K562 (cell line): ENCODE measurements around the gene DPY30. TPM values are rescaled to one million over a fixed set of nuclear protein-coding genes. Genes with fewer than 3 reads are reported as not detected.

Experiments used
- ARID2 ChIP-seq: fragments of 450-650 bp; IDR thresholded peaks from 2 replicates; pipeline ENCODE4 v1.6.1; 2017; ENCODE audit warnings: antibody characterized with exemption, mild to moderate bottlenecking
- ARID3A ChIP-seq: IDR thresholded peaks from 2 replicates; pipeline ENCODE4 v1.6.1; 2012; ENCODE audit warnings: low read depth, low read length, improper control_type of control experiment, borderline replicate concordance
- CAMTA2 ChIP-seq: fragments of 250-450 bp; sonication (Bioruptor Pico); conservative IDR thresholded peaks from 2 replicates; pipeline ENCODE4 v1.5.1; 2022
- PPARD ChIP-seq: fragments of 250-450 bp; sonication (Bioruptor Pico); IDR thresholded peaks from 2 replicates; pipeline ENCODE4 v1.8.0; 2022; ENCODE audit warnings: inconsistent platforms, mild to moderate bottlenecking, moderate library complexity
- PTTG1 ChIP-seq: fragments of 450-650 bp; IDR thresholded peaks from 2 replicates; pipeline ENCODE4 v1.6.1; 2016; ENCODE audit warnings: low read depth, mild to moderate bottlenecking, missing genetic modification characterization, missing compliant biosample characterization
- SIN3A ChIP-seq, 2 experiments: fragments of 150-350 bp in 1 of 2; IDR thresholded peaks; 2 replicates each; pipeline ENCODE4 v1.6.1; 2011 to 2016; ENCODE audit warnings: borderline replicate concordance in 2 of 2, low read depth in 2 of 2, low read length in 2 of 2, mild to moderate bottlenecking in 2 of 2, moderate library complexity in 2 of 2; ENCODE audit not compliant: control insufficient read depth in 1 of 2
- STAG1 ChIP-seq: sonication (generic); formaldehyde crosslinking; IDR thresholded peaks from 2 replicates; pipeline ENCODE4 v1.5.0; 2020; ENCODE audit warnings: missing genetic modification reagents, borderline replicate concordance
- SUPT5H ChIP-seq: fragments of 450-650 bp; IDR thresholded peaks from 2 replicates; pipeline ENCODE4 v1.6.1; 2016
- ZKSCAN8 ChIP-seq: fragments of 200-800 bp; sonication (Bioruptor generic); IDR thresholded peaks from 2 replicates; pipeline ENCODE4 v1.6.1; 2016; ENCODE audit warnings: missing genetic modification characterization, missing compliant biosample characterization
- ZNF197 ChIP-seq: fragments of 200-800 bp; sonication (Bioruptor generic); IDR thresholded peaks from 2 replicates; pipeline ENCODE4 v1.6.1; 2016; ENCODE audit warnings: low read depth, missing genetic modification characterization, missing compliant biosample characterization
- ZNF449 ChIP-seq: fragments of 250-450 bp; sonication (Bioruptor Pico); IDR thresholded peaks from 2 replicates; pipeline ENCODE4 v1.8.0; 2022; ENCODE audit warnings: moderate library complexity, mild to moderate bottlenecking, inconsistent platforms
- ZNF592 ChIP-seq: fragments of 450-650 bp; IDR thresholded peaks from 2 replicates; pipeline ENCODE4 v1.6.1; 2017; ENCODE audit warnings: antibody characterized with exemption, mild to moderate bottlenecking
- ZNF644 ChIP-seq: fragments of 200-800 bp; sonication (Bioruptor generic); IDR thresholded peaks from 2 replicates; pipeline ENCODE4 v1.6.1; 2016; ENCODE audit warnings: low read depth, missing genetic modification characterization, missing compliant biosample characterization
- ZSCAN29 ChIP-seq: fragments of 450-650 bp; IDR thresholded peaks from 2 replicates; pipeline ENCODE4 v1.6.1; 2017
- polyA plus RNA-seq, 8 experiments: library from polyadenylated mRNA; depleted of rRNA in 4 of 8; stranded (reverse) in 5 of 8; unstranded in 3 of 8; fragments of >200 nt; fragmentation: Nextera tagmentation in 2 of 8; fragmentation: Illumina TruSeq in 1 of 8; extraction: Ambion mirVana in 2 of 8; extraction: Trizol in 1 of 8; gene quantifications; 2 replicates each; pipeline versions ENCODE4 v1.2.1 to v1.2.3, GENCODE V29; 2011 to 2014; ENCODE audit warnings: inconsistent platforms in 1 of 8, missing spikeins in 1 of 8
- total RNA-seq, 7 experiments: library from RNA; depleted of rRNA in 6 of 7; stranded (reverse); fragments of >200 nt in 6 of 7; fragmentation: Illumina TruSeq in 2 of 7; extraction: Trizol in 2 of 7; gene quantifications; 2 replicates each; pipeline versions ENCODE4 v1.2.1 to v1.2.3, GENCODE V29; 2011 to 2021; ENCODE audit warnings: low replicate concordance in 1 of 7
- TF ChIP-seq, protein P1 (sequence below): sonication (generic); formaldehyde crosslinking; IDR thresholded peaks from 2 replicates; pipeline ENCODE4 v1.8.0; 2022; ENCODE audit warnings: mild to moderate bottlenecking, missing genetic modification reagents
- TF ChIP-seq, protein P2 (sequence below), 2 experiments: fragments of 200-800 bp in 1 of 2; sonication (Bioruptor generic) in 1 of 2; sonication (generic) in 1 of 2; formaldehyde crosslinking in 1 of 2; IDR thresholded peaks in 1 of 2; conservative IDR thresholded peaks in 1 of 2; 2 replicates each; pipeline versions ENCODE4 v1.5.0 to v1.6.1; 2016 to 2020; ENCODE audit warnings: missing compliant biosample characterization in 1 of 2, missing genetic modification characterization in 1 of 2, missing genetic modification reagents in 1 of 2

DPY30 gene
- total and polyA plus RNA-seq, 9 of the 15 experiments (the other 6 are each of a cell fraction or from before 2014, with no cell fraction given) = 64.6 to 402 (median 116) TPM

DNA sequence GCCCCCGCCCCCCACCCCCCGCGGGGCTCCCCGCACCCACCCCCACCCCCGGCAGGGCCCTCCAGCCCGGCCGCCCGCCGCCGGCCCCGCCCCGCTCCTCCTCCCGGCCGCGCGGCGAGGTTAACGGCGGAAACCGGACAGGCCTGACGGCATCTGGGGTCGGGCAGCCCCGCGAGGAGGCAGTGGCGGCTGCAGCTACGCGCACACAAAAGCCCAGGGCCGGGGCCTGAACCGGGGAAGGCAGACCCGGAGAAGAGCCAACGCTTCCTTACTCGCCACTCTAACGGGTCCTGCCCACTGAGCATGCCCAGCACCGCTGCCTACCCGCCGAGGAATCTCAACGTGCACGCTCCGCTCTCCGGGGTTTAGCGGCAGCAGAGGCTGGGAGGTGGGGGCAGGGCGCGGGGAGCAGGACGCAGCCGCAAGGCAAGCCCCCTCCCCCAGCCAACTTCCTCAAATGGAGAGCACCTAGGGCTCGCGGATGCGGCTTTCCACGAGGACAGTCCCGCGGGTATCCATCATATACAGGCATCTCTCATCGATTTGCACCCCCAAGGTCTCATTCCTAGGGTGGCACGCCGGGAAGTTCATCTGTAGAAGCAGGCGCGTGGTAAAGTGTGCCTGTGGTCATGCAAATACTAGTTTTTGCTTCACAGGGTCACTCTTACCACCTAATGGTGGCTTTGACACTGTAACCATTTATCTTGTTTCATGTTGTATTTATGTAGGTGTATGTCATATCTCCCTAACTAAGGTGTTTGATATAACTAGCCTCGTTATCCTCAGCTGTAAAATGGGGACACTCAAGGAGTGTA lies 28.7 kb downstream of the DPY30 start, which contains the start of gene MEMO1 (continued):
- peak; percentile 71; the same call in 1 of the 2 replicates for TF ChIP-seq ZNF592
- TF ChIP-seq, protein P1, sequence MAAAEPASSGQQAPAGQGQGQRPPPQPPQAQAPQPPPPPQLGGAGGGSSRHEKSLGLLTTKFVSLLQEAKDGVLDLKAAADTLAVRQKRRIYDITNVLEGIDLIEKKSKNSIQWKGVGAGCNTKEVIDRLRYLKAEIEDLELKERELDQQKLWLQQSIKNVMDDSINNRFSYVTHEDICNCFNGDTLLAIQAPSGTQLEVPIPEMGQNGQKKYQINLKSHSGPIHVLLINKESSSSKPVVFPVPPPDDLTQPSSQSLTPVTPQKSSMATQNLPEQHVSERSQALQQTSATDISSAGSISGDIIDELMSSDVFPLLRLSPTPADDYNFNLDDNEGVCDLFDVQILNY = no peak
- no peak for TF ChIP-seq PPARD (CRISPR knock-in tag)
- no peak for TF ChIP-seq ZNF197 (CRISPR knock-in tag)
- peak; percentile 95 for TF ChIP-seq ZSCAN29
- TF ChIP-seq, protein P2, sequence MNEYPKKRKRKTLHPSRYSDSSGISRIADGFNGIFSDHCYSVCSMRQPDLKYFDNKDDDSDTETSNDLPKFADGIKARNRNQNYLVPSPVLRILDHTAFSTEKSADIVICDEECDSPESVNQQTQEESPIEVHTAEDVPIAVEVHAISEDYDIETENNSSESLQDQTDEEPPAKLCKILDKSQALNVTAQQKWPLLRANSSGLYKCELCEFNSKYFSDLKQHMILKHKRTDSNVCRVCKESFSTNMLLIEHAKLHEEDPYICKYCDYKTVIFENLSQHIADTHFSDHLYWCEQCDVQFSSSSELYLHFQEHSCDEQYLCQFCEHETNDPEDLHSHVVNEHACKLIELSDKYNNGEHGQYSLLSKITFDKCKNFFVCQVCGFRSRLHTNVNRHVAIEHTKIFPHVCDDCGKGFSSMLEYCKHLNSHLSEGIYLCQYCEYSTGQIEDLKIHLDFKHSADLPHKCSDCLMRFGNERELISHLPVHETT (CRISPR knock-in tag; conservative IDR thresholded peaks at IDR 0.05 in 1 of 2, IDR thresholded peaks at IDR 0.05 in 1 of 2) = peak in 1 of 2 experiments; percentile 95; a peak in 2 of 4 replicates
- TF ChIP-seq ARID3A = no peak
- peak; percentile 87 for TF ChIP-seq SUPT5H
- no peak for TF ChIP-seq ZNF449 (CRISPR knock-in tag)
- TF ChIP-seq PTTG1 (tag) = no peak
- TF ChIP-seq ZKSCAN8 (CRISPR knock-in tag) = no peak
- no peak for TF ChIP-seq STAG1 (CRISPR knock-in tag)
- 0 out of 2 replicates have a peak, but pooled peaks have one; percentile 47 for TF ChIP-seq ZNF644 (tag)
- TF ChIP-seq ARID2 = peak; percentile 56; the same call in 1 of the 2 replicates
- 0 out of 2 replicates have a peak, but pooled peaks have one; percentile 46 for TF ChIP-seq CAMTA2 (CRISPR knock-in tag)
- 0 out of 4 replicates have a peak, but pooled peaks of 1 of the 2 experiments have one; percentile 25 for TF ChIP-seq SIN3A (IDR thresholded peaks at IDR 0.05; ENCODE audit: borderline replicate concordance in 2 of 2, control insufficient read depth in 1 of 2, low read depth in 2 of 2, low read length in 2 of 2)
